HG03571 (cell line): Measurements from ENCODE around the gene MIEN1.
"Not testable (repeated sequence)": the region's sequence is repeated elsewhere in the genome, so short reads cannot be mapped to it uniquely, and the experiment has no call there.

Source experiments
- ATAC-seq: cut with Tn5 transposase; IDR thresholded peaks from one replicate; pipeline ENCODE4 v1.9.1; 2021; ENCODE audit not compliant: unreplicated experiment

MIEN1 gene

GRCh38 chr17:39730095-39730921, at the start of gene MIEN1:
MIEN1 (minus strand) TSS chr17:39730532; CDS start chr17:39730495, 37 bp downstream.
- peak; percentile 80 for ATAC-seq

- ATAC-seq = peak; percentile 49
These were observed 47.4 kb upstream of the MIEN1 start for GRCh38 chr17:39777534-39778365.

- no peak for ATAC-seq
These were observed 45.9 kb upstream of the MIEN1 start for GRCh38 chr17:39776252-39776651.

- ATAC-seq = no peak
These were observed 44.7 kb upstream of the MIEN1 start for GRCh38 chr17:39775031-39775430.

GRCh38 chr17:39774047-39774446, 43.7 kb upstream of the MIEN1 start:
- no peak for ATAC-seq

- ATAC-seq = no peak
These were observed 42.9 kb upstream of the MIEN1 start for GRCh38 chr17:39772987-39773934.

GRCh38 chr17:39772415-39772814, 42.1 kb upstream of the MIEN1 start:
- ATAC-seq = no peak

- ATAC-seq = no peak
These were observed 39.7 kb upstream of the MIEN1 start for GRCh38 chr17:39769974-39770587.

- ATAC-seq = no peak
These were observed 36.8 kb upstream of the MIEN1 start for GRCh38 chr17:39767147-39767546.

GRCh38 chr17:39765766-39766165, 35.4 kb upstream of the MIEN1 start:
- ATAC-seq = no peak

GRCh38 chr17:39765175-39765574, 34.8 kb upstream of the MIEN1 start:
- ATAC-seq = no peak

GRCh38 chr17:39764171-39764570, 33.8 kb upstream of the MIEN1 start:
- ATAC-seq = not testable (repeated sequence)

GRCh38 chr17:39763051-39763820, 32.9 kb upstream of the MIEN1 start:
- no peak for ATAC-seq

- no peak for ATAC-seq
These were observed 31.6 kb upstream of the MIEN1 start for GRCh38 chr17:39761861-39762496.

- no peak for ATAC-seq
These were observed 28.9 kb upstream of the MIEN1 start for GRCh38 chr17:39759204-39759603.

- ATAC-seq = no peak
These were observed 27.9 kb upstream of the MIEN1 start for GRCh38 chr17:39757931-39758873.

- ATAC-seq = no peak
These were observed 26.9 kb upstream of the MIEN1 start for GRCh38 chr17:39757176-39757662.
